Kidney (tissue), 14 donors: ENCODE results near the gene MSI2. TPM values are rescaled to one million over a fixed set of nuclear protein-coding genes. Genes with fewer than 3 reads are reported as not detected.

Source experiments
- DNase-seq, 5 donors: peaks; one replicate each; pipeline ENCODE4 v3.0.0-alpha.2; 2013 to 2020
- FAIRE-seq: peaks from 2 replicates; lab custom pipeline; 2012; peaks lifted over from hg19 to GRCh38; lab: Jason Lieb, UNC
- H3K27ac ChIP-seq, 2 donors: one replicate each; pipeline ENCODE4 v1.7.0; 2013; ENCODE audit warnings: low read depth in 2 of 2, low read length in 2 of 2, inconsistent platforms in 1 of 2
- H3K27me3 ChIP-seq: one replicate; pipeline ENCODE4 v1.7.1; 2013; ENCODE audit warnings: low read length, inconsistent platforms; ENCODE audit not compliant: control insufficient read depth, insufficient read depth
- H3K36me3 ChIP-seq, 3 donors: one replicate each; pipeline versions ENCODE4 v1.7.0 to v1.7.1; 2013; ENCODE audit warnings: low read length in 3 of 3, control low read depth in 1 of 3, inconsistent platforms in 1 of 3; ENCODE audit not compliant: insufficient read depth in 3 of 3, control insufficient read depth in 2 of 3
- H3K4me1 ChIP-seq, 3 donors: one replicate each; pipeline versions ENCODE4 v1.7.0 to v1.7.1; 2013; ENCODE audit warnings: low read length in 3 of 3, inconsistent platforms in 1 of 3, low read depth in 1 of 3; ENCODE audit not compliant: control insufficient read depth in 2 of 3, insufficient read depth in 2 of 3
- H3K4me3 ChIP-seq, 3 donors: one replicate each; pipeline versions ENCODE4 v1.7.0 to v1.8.1; 2013; ENCODE audit warnings: low read length in 3 of 3, control low read depth in 1 of 3, inconsistent platforms in 1 of 3
- H3K9ac ChIP-seq, 3 donors: one replicate each; pipeline versions ENCODE4 v1.7.0 to v1.7.1; 2013; ENCODE audit warnings: low read length in 3 of 3, control low read depth in 1 of 3, inconsistent platforms in 1 of 3
- H3K9me3 ChIP-seq, 3 donors: one replicate each; pipeline versions ENCODE4 v1.7.0 to v1.7.1; 2013; ENCODE audit warnings: low read length in 3 of 3, control low read depth in 1 of 3, inconsistent platforms in 1 of 3; ENCODE audit not compliant: control insufficient read depth in 2 of 3, insufficient read depth in 1 of 3
- CTCF ChIP-seq: IDR thresholded peaks from 3 replicates; pipeline ENCODE4 v1.5.1; 2012; ENCODE audit warnings: mild to moderate bottlenecking, moderate library complexity, borderline replicate concordance; ENCODE audit not compliant: insufficient read depth; ENCODE audit errors: extremely low read depth
- intact Hi-C: fragments of 100-400 bp; cut with DNase I; formaldehyde crosslinking; loops from one replicate; pipeline ENCODE4 v1.11.1; 2022
- polyA plus RNA-seq: library from polyadenylated mRNA; stranded (reverse); fragments of 350-450 nt; fragmentation: Illumina TruSeq; extraction: RNeasy Lipid Tissue Mini Kit (QIAGEN cat#74804); gene quantifications from one replicate; pipeline ENCODE4 v1.2.3, GENCODE V29; 2014; ENCODE audit warnings: low read depth, low replicate concordance; ENCODE audit not compliant: insufficient read depth
- total RNA-seq: library from RNA; stranded (reverse); fragmentation: NEBNext Ultra II Directional; extraction: Animal tissue kit (Norgen Biotek cat#: 25700); gene quantifications from one replicate; pipeline ENCODE4 v1.2.1, GENCODE V29; 2021
- donor health status: control.
- donor health status: control.
- donor health status: control.
- donor health status: control.
- donor health status: control.
- donor health status: DM: yes; HTN: yes; CAD: no.
- donor health status: Normal renal cell carcinoma (clear cell type).

MSI2 gene
- total and polyA plus RNA-seq, 2 donors from 2014 or later: 69.2 to 151 TPM

GRCh38 chr17:57644326-57644725 lies 388.0 kb downstream of the MSI2 start:
- Histone ChIP-seq H3K36me3 (peaks cover 0 to 4% (median 2%) of the 10 kb centered on the region in 3 donors), H3K4me3 (no peak overlapping the region), H3K27ac (no peak overlapping the region), H3K4me1 (peaks cover 0 to 7% (median 0%) of the 10 kb centered on the region in 3 donors), H3K27me3 (no peaks in the 10 kb centered on the region), H3K9me3 (no peaks in the 10 kb centered on the region), H3K9ac (no peak overlapping the region)
- DNase-seq (no peak), FAIRE-seq (no peak)
- intact Hi-C loops: no loop called here
- no peak for TF ChIP-seq CTCF

GRCh38 chr17:57645950-57646665 lies 389.8 kb downstream of the MSI2 start:
- Histone ChIP-seq H3K27me3 (no peaks in the 10 kb centered on the region), H3K9me3 (no peaks in the 10 kb centered on the region), H3K9ac (no peak overlapping the region), H3K4me3 (no peak overlapping the region), H3K4me1 (peaks cover 0 to 7% (median 0%) of the 10 kb centered on the region in 3 donors), H3K36me3 (peaks cover 0 to 4% (median 2%) of the 10 kb centered on the region in 3 donors), H3K27ac (no peak overlapping the region)
- TF ChIP-seq CTCF: no peak
- DNase-seq: no peak
- intact Hi-C loops: no loop called here
- no peak for FAIRE-seq

- intact Hi-C loops: no loop called here
- no peak for TF ChIP-seq CTCF
These were observed 392.4 kb downstream of the MSI2 start for GRCh38 chr17:57648720-57649119.

More at GRCh38 chr17:57648720-57649119, 392.4 kb downstream of the MSI2 start:
- no peak for DNase-seq
- Histone ChIP-seq H3K27me3 (no peaks in the 10 kb centered on the region), H3K9me3 (no peaks in the 10 kb centered on the region), H3K9ac (no peak overlapping the region), H3K27ac (no peak overlapping the region), H3K4me1 (peaks cover 0 to 14% (median 4%) of the 10 kb centered on the region in 3 donors), H3K36me3 (peaks cover 0 to 4% (median 2%) of the 10 kb centered on the region in 3 donors), H3K4me3 (no peak overlapping the region)
- no peak for FAIRE-seq
